HCT116 (cell line): ENCODE data around the gene RPL12. TPM values are rescaled to one million over a fixed set of nuclear protein-coding genes. Genes with fewer than 3 reads are reported as not detected.

Experiments
- ATAC-seq: fragments of 200-7000 bp; cut with Tn5 transposase; 2 replicates; pipeline ENCODE4 v1.9.1; 2020; ENCODE audit warnings: mild to moderate bottlenecking, moderate library complexity
- BruUV-seq: library from RNA; stranded (reverse); fragments of 400-500 nt; replicated peaks from 2 replicates; lab custom pipeline; 2021; lab: Mats Ljungman, UMichigan
- CTCF ChIA-PET: fragments of 300-600 bp; sonication (Branson Sonifier 250); formaldehyde crosslinking; loops from one replicate; lab custom pipeline; 2021; ENCODE audit warnings: antibody characterized with exemption; lab: Charles Lee
- POLR2A ChIA-PET: fragments of 300-600, 350-600 bp; sonication (Branson Sonifier 250); formaldehyde crosslinking; loops from one replicate; lab custom pipeline; 2021; ENCODE audit warnings: antibody characterized with exemption; lab: Charles Lee
- RAD21 ChIA-PET, 2 experiments: fragments of 300-600 bp; sonication (Branson Sonifier 250); formaldehyde crosslinking; loops; one replicate each; lab custom pipeline; 2023; ENCODE audit warnings: low total read pairs in 2 of 2; ENCODE audit not compliant: uncharacterized antibody in 2 of 2, unreplicated experiment in 2 of 2, low non-redundant PET in 1 of 2; lab: Charles Lee
- DNase-seq: peaks from one replicate; pipeline ENCODE4 v3.0.0-alpha.2; 2010; ENCODE audit warnings: low read depth, low spot score
- H2AFZ ChIP-seq: fragments of 200-600 bp; shearing (Covaris generic), sonication (generic); 2 replicates; pipeline ENCODE4 v1.6.1; 2017; ENCODE audit warnings: low read depth, mixed run types, mixed read lengths, antibody characterized with exemption, low read length; ENCODE audit not compliant: poor library complexity, severe bottlenecking
- H3K27ac ChIP-seq: 2 replicates; pipeline ENCODE4 v1.5.1; 2012; ENCODE audit warnings: low read depth, low read length
- H3K27me3 ChIP-seq: fragments of 200-600 bp; sonication (generic); 2 replicates; pipeline ENCODE4 v1.6.1; 2016; ENCODE audit warnings: mixed run types, low read length, mixed read lengths; ENCODE audit not compliant: insufficient read depth
- H3K36me3 ChIP-seq, 2 experiments: fragments of 200-500 bp in 1 of 2; fragments of 200-600 bp in 1 of 2; sonication (Bioruptor generic) in 1 of 2; sonication (generic) in 1 of 2; 2 replicates each; pipeline versions ENCODE4 v1.5.1 to v1.6.1; 2014 to 2016; ENCODE audit warnings: low read length in 2 of 2, inconsistent platforms in 1 of 2, mixed read lengths in 1 of 2, mixed run types in 1 of 2; ENCODE audit not compliant: insufficient read depth in 2 of 2, control insufficient read depth in 1 of 2
- H3K4me1 ChIP-seq, 2 experiments: fragments of 200-600 bp in 1 of 2; sonication (generic) in 1 of 2; 2 replicates each; pipeline versions ENCODE4 v1.5.1 to v1.6.1; 2012 to 2017; ENCODE audit warnings: low read length in 2 of 2, inconsistent platforms in 1 of 2, mild to moderate bottlenecking in 1 of 2, mixed read lengths in 1 of 2, mixed run types in 1 of 2, moderate library complexity in 1 of 2; ENCODE audit not compliant: insufficient read depth in 2 of 2, control insufficient read depth in 1 of 2
- H3K4me2 ChIP-seq: fragments of 200-600 bp; sonication (generic); 2 replicates; pipeline ENCODE4 v1.6.1; 2017; ENCODE audit warnings: mixed run types, low read length, mixed read lengths
- H3K4me3 ChIP-seq, 2 experiments: fragments of 200-600 bp in 1 of 2; sonication (generic) in 1 of 2; replicated peaks in 1 of 2; 2 replicates each; pipeline ENCODE4 v1.5.1; 2011 to 2016; ENCODE audit warnings: low read length in 2 of 2, control low read depth in 1 of 2, low read depth in 1 of 2, mild to moderate bottlenecking in 1 of 2, mixed read lengths in 1 of 2, mixed run types in 1 of 2
- H3K79me2 ChIP-seq: fragments of 200-600 bp; sonication (generic); 2 replicates; pipeline ENCODE4 v1.6.1; 2017; ENCODE audit warnings: mild to moderate bottlenecking, mixed run types, low read length, moderate library complexity, mixed read lengths; ENCODE audit not compliant: insufficient read depth
- H3K9ac ChIP-seq: fragments of 200-600 bp; sonication (generic); 2 replicates; pipeline ENCODE4 v1.6.1; 2016; ENCODE audit warnings: low read length, mixed read lengths
- H3K9me2 ChIP-seq: fragments of 200-600 bp; sonication (generic), shearing (Covaris generic); 2 replicates; pipeline ENCODE4 v1.6.1; 2017; ENCODE audit warnings: mixed run types, mild to moderate bottlenecking, moderate library complexity; ENCODE audit not compliant: insufficient read depth
- H3K9me3 ChIP-seq, 2 experiments: fragments of 200-500 bp in 1 of 2; fragments of 200-600 bp in 1 of 2; sonication (Bioruptor generic) in 1 of 2; sonication (generic) in 1 of 2; 2 replicates each; pipeline ENCODE4 v1.6.1; 2014 to 2017; ENCODE audit warnings: low read length in 2 of 2, mixed read lengths in 2 of 2, inconsistent platforms in 1 of 2, low read depth in 1 of 2, mild to moderate bottlenecking in 1 of 2, mixed run types in 1 of 2, moderate library complexity in 1 of 2; ENCODE audit not compliant: control insufficient read depth in 1 of 2, insufficient read depth in 1 of 2
- H4K20me1 ChIP-seq: fragments of 200-600 bp; sonication (generic), shearing (Covaris generic); 2 replicates; pipeline ENCODE4 v1.6.1; 2017; ENCODE audit warnings: mixed run types, mild to moderate bottlenecking, moderate library complexity; ENCODE audit not compliant: insufficient read depth
- CBX3 ChIP-seq: IDR thresholded peaks from 2 replicates; pipeline ENCODE4 v1.6.1; 2012; ENCODE audit warnings: low read depth
- CEBPB ChIP-seq: IDR thresholded peaks from 2 replicates; pipeline ENCODE4 v1.6.1; 2012; ENCODE audit warnings: low read depth
- POLR2A ChIP-seq: IDR thresholded peaks from 2 replicates; pipeline ENCODE4 v1.7.0; 2011; ENCODE audit warnings: borderline replicate concordance; ENCODE audit not compliant: insufficient read depth, insufficient read length; ENCODE audit errors: extremely low read depth
- RAD21 ChIP-seq: IDR thresholded peaks from 2 replicates; pipeline ENCODE4 v1.6.1; 2012; ENCODE audit warnings: low read depth, mild to moderate bottlenecking
- REST ChIP-seq: IDR thresholded peaks from 2 replicates; pipeline ENCODE4 v1.6.1; 2012; ENCODE audit warnings: low read depth
- SP1 ChIP-seq: IDR thresholded peaks from 2 replicates; pipeline ENCODE4 v1.6.1; 2012; ENCODE audit warnings: low read depth
- intact Hi-C: fragments of 100-400 bp; cut with micrococcal nuclease; formaldehyde crosslinking; loops from 2 replicates; pipeline ENCODE4 v1.10.0; 2022
- total RNA-seq: library from RNA; stranded (reverse); gene quantifications from one replicate; pipeline ENCODE4 v1.2.1, GENCODE V29; 2021; ENCODE audit not compliant: unreplicated experiment

Gene RPL12
- total RNA-seq, 1 experiment from 2014 or later = 2,679 TPM

GRCh38 chr9:127449332-127449966 is 1.8 kb downstream of the RPL12 start:
- intact Hi-C loops = no loop called here
- no peaks in the 10 kb centered on the region for H3K27me3 ChIP-seq
- H3K9me3 ChIP-seq = no peaks in the 10 kb centered on the region
- H3K4me1 ChIP-seq = peaks cover 11 to 53% of the 10 kb centered on the region in 2 experiments
- peaks cover 41% of the 10 kb centered on the region for H3K79me2 ChIP-seq
- peaks cover 38% of the 10 kb centered on the region for H4K20me1 ChIP-seq
- ChIA-PET RAD21 (no interaction called here), CTCF (no interaction called here), POLR2A (interaction anchor here (0.9 to 2.4 kb wide), 2 partner anchors 17 to 225 kb away, joined by 3 to 4 read pairs; no protein-coding TSS in a partner anchor)
- TF ChIP-seq POLR2A = no peak
- no peak for TF ChIP-seq REST
- no peak for TF ChIP-seq SP1
- no peak for TF ChIP-seq CBX3
- TF ChIP-seq RAD21 = no peak
- no peak for TF ChIP-seq CEBPB
- peak overlapping the region; percentile 97 for H3K27ac ChIP-seq
- peak overlapping the region; percentile 99 for H3K9ac ChIP-seq
- H3K4me2 ChIP-seq = peak overlapping the region; percentile 90
- no peak overlapping the region for H2AFZ ChIP-seq
- ATAC-seq (no peak), DNase-seq (no peak)
- no peaks in the 10 kb centered on the region for H3K9me2 ChIP-seq
- H3K4me3 ChIP-seq = peak overlapping the region; percentile 87 to 98
- no TSS peak for BruUV-seq
- peaks cover 28 to 54% of the 10 kb centered on the region in 2 experiments for H3K36me3 ChIP-seq
